ENCODE measurements around the gene ODC1.

The ODC1 gene

DNA sequence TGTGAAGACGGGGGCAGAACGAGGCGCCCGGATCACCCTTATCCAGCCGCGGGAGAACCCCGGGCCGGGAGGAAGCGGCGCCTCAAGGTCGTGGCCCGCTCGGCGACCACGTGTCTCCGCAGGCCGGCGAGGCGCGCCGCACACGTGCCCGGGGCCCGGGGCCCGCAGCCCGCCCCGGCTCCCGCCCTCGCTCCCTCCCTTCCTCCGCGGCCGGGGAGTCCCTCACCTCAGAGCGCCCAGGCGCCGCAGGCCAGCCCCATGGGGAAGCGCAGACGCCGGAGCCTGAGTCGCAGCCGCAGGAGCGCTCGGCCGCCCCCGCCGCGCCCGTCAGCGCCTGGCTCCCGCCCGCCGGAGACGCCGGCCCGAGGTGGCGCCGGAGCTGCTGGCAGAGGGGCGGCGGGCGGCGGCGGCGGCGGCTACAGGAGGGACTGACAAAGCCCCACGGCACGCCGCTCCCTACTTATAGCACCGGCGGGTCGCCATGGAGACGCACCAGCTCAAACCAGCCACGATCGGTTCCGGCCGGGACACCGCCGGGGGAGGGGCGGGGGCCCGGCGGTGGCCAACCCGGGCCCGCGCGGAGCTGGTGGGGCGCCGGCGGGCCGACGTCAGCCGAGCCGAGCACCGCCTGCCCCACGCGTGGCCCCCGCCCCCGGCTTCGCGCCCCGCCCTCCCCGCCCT lies at the start of gene ODC1:
TSS of gene ODC1 (minus strand) at position 433 of the 681 bp plus-strand sequence. CDS start 3,295 bp downstream, outside the sequence.
- peak within 1 kb of the TSS; percentile 86 for H3K27ac ChIP-seq (ENCODE audit: extremely low read depth, low read depth, low read length)
- H3K4me3 ChIP-seq (ENCODE audit: low read depth, low read length) = peak within 1 kb of the TSS; percentile 44
- POLR2A ChIA-PET = interaction anchor here (0.6 to 2.4 kb wide), 23 partner anchors 8 to 773 kb away, joined by 3 to 17 read pairs (median 4); partner anchors contain the start of genes RRM2 and TAF1B

DNA sequence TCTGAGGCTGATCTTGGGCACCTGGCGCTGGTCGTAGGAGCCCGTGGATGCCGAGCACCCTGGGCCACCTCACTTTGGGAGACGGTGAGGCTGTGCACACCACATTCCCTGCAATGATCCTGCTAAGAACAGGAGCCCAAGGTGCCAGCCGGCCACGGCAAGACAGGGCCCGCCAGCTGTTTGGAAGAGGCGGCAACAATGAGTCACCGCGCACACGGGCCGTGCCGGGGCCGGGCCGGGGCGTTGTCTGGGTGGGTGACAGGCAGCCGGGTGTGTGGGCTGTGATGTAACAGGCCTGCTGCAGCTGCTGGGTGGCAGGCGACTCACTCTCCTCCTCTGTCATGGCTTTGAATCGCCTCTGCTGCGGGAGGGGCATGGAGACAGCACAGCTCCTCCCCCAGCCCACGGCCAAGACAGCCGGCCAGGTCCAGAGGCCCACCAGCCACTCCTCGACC lies 49.7 kb upstream of the ODC1 start:
- CTCF ChIA-PET = interaction anchor here (0.7 to 0.9 kb wide), 2 partner anchors 46 to 53 kb away, joined by 3 read pairs; no protein-coding TSS in a partner anchor
- TF ChIP-seq ZFP37 (tag by site-specific recombination; IDR thresholded peaks at IDR 0.05) (no peak), ZNF146 (tag by site-specific recombination; IDR thresholded peaks at IDR 0.05) (no peak), ZBTB21 (tag by site-specific recombination; IDR thresholded peaks at IDR 0.05) (peak; percentile 52), ZNF394 (tag by site-specific recombination; IDR thresholded peaks at IDR 0.05; ENCODE audit: borderline replicate concordance) (0 out of 2 replicates have a peak, but pooled peaks have one; percentile 22), ZNF175 (tag by site-specific recombination; IDR thresholded peaks at IDR 0.05) (no peak), ZNF324 (tag by site-specific recombination; IDR thresholded peaks at IDR 0.05) (0 out of 2 replicates have a peak, but pooled peaks have one; percentile 39), ZNF571 (tag by site-specific recombination; IDR thresholded peaks at IDR 0.05) (no peak), ZNF843 (tag by site-specific recombination; IDR thresholded peaks at IDR 0.05) (no peak), ZEB2 (tag by site-specific recombination; IDR thresholded peaks at IDR 0.05) (peak; percentile 75), ZNF37A (tag by site-specific recombination; IDR thresholded peaks at IDR 0.05) (no peak), SP7 (tag by site-specific recombination; IDR thresholded peaks at IDR 0.05) (peak; percentile 83), ZNF501 (tag by site-specific recombination; IDR thresholded peaks at IDR 0.05) (no peak), ZNF23 (tag by site-specific recombination; IDR thresholded peaks at IDR 0.05; ENCODE audit: borderline replicate concordance) (no peak), ZNF202 (tag by site-specific recombination; IDR thresholded peaks at IDR 0.05; ENCODE audit: borderline replicate concordance) (no peak), ZNF19 (tag by site-specific recombination; IDR thresholded peaks at IDR 0.05; ENCODE audit: low read depth) (no peak), ZNF16 (tag by site-specific recombination; IDR thresholded peaks at IDR 0.05; ENCODE audit: low read depth) (no peak)
- TF ChIP-seq, protein P1, sequence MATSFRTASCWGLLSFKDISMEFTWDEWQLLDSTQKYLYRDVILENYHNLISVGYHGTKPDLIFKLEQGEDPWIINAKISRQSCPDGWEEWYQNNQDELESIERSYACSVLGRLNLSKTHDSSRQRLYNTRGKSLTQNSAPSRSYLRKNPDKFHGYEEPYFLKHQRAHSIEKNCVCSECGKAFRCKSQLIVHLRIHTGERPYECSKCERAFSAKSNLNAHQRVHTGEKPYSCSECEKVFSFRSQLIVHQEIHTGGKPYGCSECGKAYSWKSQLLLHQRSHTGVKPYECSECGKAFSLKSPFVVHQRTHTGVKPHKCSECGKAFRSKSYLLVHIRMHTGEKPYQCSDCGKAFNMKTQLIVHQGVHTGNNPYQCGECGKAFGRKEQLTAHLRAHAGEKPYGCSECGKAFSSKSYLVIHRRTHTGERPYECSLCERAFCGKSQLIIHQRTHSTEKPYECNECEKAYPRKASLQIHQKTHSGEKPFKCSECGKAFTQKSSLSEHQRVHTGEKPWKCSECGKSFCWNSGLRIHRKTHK (tag by site-specific recombination; IDR thresholded peaks at IDR 0.05) = no peak
- TF ChIP-seq, protein P2, sequence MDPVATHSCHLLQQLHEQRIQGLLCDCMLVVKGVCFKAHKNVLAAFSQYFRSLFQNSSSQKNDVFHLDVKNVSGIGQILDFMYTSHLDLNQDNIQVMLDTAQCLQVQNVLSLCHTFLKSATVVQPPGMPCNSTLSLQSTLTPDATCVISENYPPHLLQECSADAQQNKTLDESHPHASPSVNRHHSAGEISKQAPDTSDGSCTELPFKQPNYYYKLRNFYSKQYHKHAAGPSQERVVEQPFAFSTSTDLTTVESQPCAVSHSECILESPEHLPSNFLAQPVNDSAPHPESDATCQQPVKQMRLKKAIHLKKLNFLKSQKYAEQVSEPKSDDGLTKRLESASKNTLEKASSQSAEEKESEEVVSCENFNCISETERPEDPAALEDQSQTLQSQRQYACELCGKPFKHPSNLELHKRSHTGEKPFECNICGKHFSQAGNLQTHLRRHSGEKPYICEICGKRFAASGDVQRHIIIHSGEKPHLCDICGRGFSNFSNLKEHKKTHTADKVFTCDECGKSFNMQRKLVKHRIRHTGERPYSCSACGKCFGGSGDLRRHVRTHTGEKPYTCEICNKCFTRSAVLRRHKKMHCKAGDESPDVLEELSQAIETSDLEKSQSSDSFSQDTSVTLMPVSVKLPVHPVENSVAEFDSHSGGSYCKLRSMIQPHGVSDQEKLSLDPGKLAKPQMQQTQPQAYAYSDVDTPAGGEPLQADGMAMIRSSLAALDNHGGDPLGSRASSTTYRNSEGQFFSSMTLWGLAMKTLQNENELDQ (tag by site-specific recombination; IDR thresholded peaks at IDR 0.05; ENCODE audit: low read depth) = no peak

More for the DNA sequence above, at the start of gene ODC1:
- no peaks in the 10 kb centered on the region for H3K9me3 ChIP-seq (ENCODE audit: control insufficient read depth, insufficient read depth, low read depth, low read length)
- peaks cover 19 to 24% of the 10 kb centered on the region in 2 experiments for H3K36me3 ChIP-seq (ENCODE audit: control insufficient read depth in 2 of 2, insufficient read depth in 1 of 2, low read length in 2 of 2)
- CTCF ChIA-PET = interaction anchor here (0.6 to 6.5 kb wide), 6 partner anchors 14 to 376 kb away, joined by 3 to 57 read pairs (median 7); no protein-coding TSS in a partner anchor
- TF ChIP-seq ZXDB (tag by site-specific recombination; IDR thresholded peaks at IDR 0.05) (0 out of 2 replicates have a peak, but pooled peaks have one; percentile 6), HOXD13 (CRISPR knock-in tag; IDR thresholded peaks at IDR 0.05; ENCODE audit: borderline replicate concordance) (0 out of 2 replicates have a peak, but pooled peaks have one; percentile 27), KLF10 (tag by site-specific recombination; IDR thresholded peaks at IDR 0.05) (peak; percentile 80; the same call in 1 of the 2 replicates), ZBTB20 (tag by site-specific recombination; IDR thresholded peaks at IDR 0.05) (0 out of 2 replicates have a peak, but pooled peaks have one; percentile 37), ZNF174 (tag by site-specific recombination; IDR thresholded peaks at IDR 0.05) (no peak)
- TF ChIP-seq, protein P3, sequence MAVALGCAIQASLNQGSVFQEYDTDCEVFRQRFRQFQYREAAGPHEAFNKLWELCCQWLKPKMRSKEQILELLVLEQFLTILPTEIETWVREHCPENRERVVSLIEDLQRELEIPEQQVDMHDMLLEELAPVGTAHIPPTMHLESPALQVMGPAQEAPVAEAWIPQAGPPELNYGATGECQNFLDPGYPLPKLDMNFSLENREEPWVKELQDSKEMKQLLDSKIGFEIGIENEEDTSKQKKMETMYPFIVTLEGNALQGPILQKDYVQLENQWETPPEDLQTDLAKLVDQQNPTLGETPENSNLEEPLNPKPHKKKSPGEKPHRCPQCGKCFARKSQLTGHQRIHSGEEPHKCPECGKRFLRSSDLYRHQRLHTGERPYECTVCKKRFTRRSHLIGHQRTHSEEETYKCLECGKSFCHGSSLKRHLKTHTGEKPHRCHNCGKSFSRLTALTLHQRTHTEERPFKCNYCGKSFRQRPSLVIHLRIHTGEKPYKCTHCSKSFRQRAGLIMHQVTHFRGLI (tag by site-specific recombination; IDR thresholded peaks at IDR 0.05) = peak; percentile 82; the same call in 1 of the 2 replicates
- TF ChIP-seq, protein P4, sequence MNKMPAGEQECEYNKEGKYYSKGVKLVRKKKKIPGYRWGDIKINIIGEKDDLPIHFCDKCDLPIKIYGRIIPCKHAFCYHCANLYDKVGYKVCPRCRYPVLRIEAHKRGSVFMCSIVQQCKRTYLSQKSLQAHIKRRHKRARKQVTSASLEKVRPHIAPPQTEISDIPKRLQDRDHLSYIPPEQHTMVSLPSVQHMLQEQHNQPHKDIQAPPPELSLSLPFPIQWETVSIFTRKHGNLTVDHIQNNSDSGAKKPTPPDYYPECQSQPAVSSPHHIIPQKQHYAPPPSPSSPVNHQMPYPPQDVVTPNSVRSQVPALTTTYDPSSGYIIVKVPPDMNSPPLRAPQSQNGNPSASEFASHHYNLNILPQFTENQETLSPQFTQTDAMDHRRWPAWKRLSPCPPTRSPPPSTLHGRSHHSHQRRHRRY (tag by site-specific recombination; IDR thresholded peaks at IDR 0.05) = no peak
- TF ChIP-seq, protein P5, sequence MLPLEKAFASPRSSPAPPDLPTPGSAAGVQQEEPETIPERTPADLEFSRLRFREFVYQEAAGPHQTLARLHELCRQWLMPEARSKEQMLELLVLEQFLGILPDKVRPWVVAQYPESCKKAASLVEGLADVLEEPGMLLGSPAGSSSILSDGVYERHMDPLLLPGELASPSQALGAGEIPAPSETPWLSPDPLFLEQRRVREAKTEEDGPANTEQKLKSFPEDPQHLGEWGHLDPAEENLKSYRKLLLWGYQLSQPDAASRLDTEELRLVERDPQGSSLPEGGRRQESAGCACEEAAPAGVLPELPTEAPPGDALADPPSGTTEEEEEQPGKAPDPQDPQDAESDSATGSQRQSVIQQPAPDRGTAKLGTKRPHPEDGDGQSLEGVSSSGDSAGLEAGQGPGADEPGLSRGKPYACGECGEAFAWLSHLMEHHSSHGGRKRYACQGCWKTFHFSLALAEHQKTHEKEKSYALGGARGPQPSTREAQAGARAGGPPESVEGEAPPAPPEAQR (tag by site-specific recombination; IDR thresholded peaks at IDR 0.05) = no peak
- peaks cover 11% of the 10 kb centered on the region for H3K4me1 ChIP-seq (ENCODE audit: control insufficient read depth, insufficient read depth, low read length)

More for the DNA sequence above, 49.7 kb upstream of the ODC1 start:
- POLR2A ChIA-PET = interaction anchor here (0.6 to 0.9 kb wide), 3 partner anchors 9 to 750 kb away, joined by 3 to 6 read pairs (median 3); partner anchors contain the start of gene ODC1
- Histone ChIP-seq H3K36me3 (ENCODE audit: control insufficient read depth in 2 of 2, insufficient read depth in 1 of 2, low read length in 2 of 2) (no peaks in the 10 kb centered on the region), H3K9me3 (ENCODE audit: control insufficient read depth, insufficient read depth, low read depth, low read length) (no peaks in the 10 kb centered on the region), H3K4me3 (ENCODE audit: low read depth, low read length) (no peak overlapping the region), H3K27ac (ENCODE audit: extremely low read depth, low read depth, low read length) (no peak overlapping the region), H3K4me1 (ENCODE audit: control insufficient read depth, insufficient read depth, low read length) (no peaks in the 10 kb centered on the region)
